HG02588 (cell line): ENCODE data around the gene MET.

Source experiments
- ATAC-seq: cut with Tn5 transposase; IDR thresholded peaks from one replicate; pipeline ENCODE4 v1.9.1; 2021; ENCODE audit warnings: mild to moderate bottlenecking, moderate library complexity; ENCODE audit not compliant: unreplicated experiment

Gene MET

GRCh38 chr7:116724560-116725231 is 52.7 kb downstream of the MET start:
- ATAC-seq = no peak

- no peak for ATAC-seq
These were observed 54.2 kb downstream of the MET start for GRCh38 chr7:116726149-116726548.

- ATAC-seq = no peak
These were observed 54.9 kb downstream of the MET start for GRCh38 chr7:116726713-116727431.

GRCh38 chr7:116727432-116728009 is 55.5 kb downstream of the MET start:
- no peak for ATAC-seq

- ATAC-seq = no peak
These were observed 56.4 kb downstream of the MET start for GRCh38 chr7:116728413-116728812.

GRCh38 chr7:116730097-116731022 is 58.4 kb downstream of the MET start:
- ATAC-seq = no peak

- ATAC-seq = no peak
These were observed 59.0 kb downstream of the MET start for GRCh38 chr7:116731023-116731395.

- no peak for ATAC-seq
These were observed 59.7 kb downstream of the MET start for GRCh38 chr7:116731445-116732335.

GRCh38 chr7:116732788-116733694 is 61.0 kb downstream of the MET start:
- no peak for ATAC-seq

GRCh38 chr7:116733924-116734580 is 62.1 kb downstream of the MET start:
- ATAC-seq = no peak

GRCh38 chr7:116734710-116735109 is 62.7 kb downstream of the MET start:
- no peak for ATAC-seq

GRCh38 chr7:116736927-116737715 is 65.1 kb downstream of the MET start:
- no peak for ATAC-seq

- no peak for ATAC-seq
These were observed 66.4 kb downstream of the MET start for GRCh38 chr7:116738378-116738777.

GRCh38 chr7:116739307-116739706 is 67.3 kb downstream of the MET start:
- no peak for ATAC-seq

GRCh38 chr7:116740231-116740630 is 68.2 kb downstream of the MET start:
- ATAC-seq = no peak

- no peak for ATAC-seq
These were observed 68.9 kb downstream of the MET start for GRCh38 chr7:116740755-116741462.

- ATAC-seq = no peak
These were observed 69.8 kb downstream of the MET start for GRCh38 chr7:116741625-116742316.
